Vagina (tissue), 2 donors: ENCODE results near the gene ITGB4. TPM values are rescaled to one million over a fixed set of nuclear protein-coding genes. Genes with fewer than 3 reads are reported as not detected.

Experiments used
- DNase-seq, 2 donors: peaks; one replicate each; pipeline ENCODE4 v3.0.0-alpha.2; 2017; ENCODE audit errors: extremely low spot score in 2 of 2
- H3K27ac ChIP-seq: fragments of 200-600 bp; sonication (generic); one replicate; pipeline ENCODE4 v1.5.1; 2019
- H3K27me3 ChIP-seq: fragments of 200-600 bp; sonication (generic); one replicate; pipeline ENCODE4 v1.5.1; 2019
- H3K36me3 ChIP-seq, 2 donors: fragments of 200-600 bp; sonication (generic); one replicate each; pipeline ENCODE4 v1.5.1; 2017 to 2019
- H3K4me1 ChIP-seq: fragments of 200-600 bp; sonication (generic); one replicate; pipeline ENCODE4 v1.5.1; 2019
- H3K4me3 ChIP-seq, 2 donors: fragments of 200-600 bp; sonication (generic); 1 replicate in 1 of 2; 2 replicates in 1 of 2; pipeline ENCODE4 v1.5.1; 2016 to 2019
- H3K9me3 ChIP-seq: fragments of 200-600 bp; sonication (generic); one replicate; pipeline ENCODE4 v1.5.1; 2019
- POLR2A ChIP-seq, 2 donors: fragments of 450-650 bp; IDR thresholded peaks; one replicate each; pipeline ENCODE4 v1.6.1; 2017; ENCODE audit warnings: antibody characterized with exemption in 2 of 2, mild to moderate bottlenecking in 2 of 2, moderate library complexity in 2 of 2
- POLR2AphosphoS5 ChIP-seq, 2 donors: sonication (generic); formaldehyde crosslinking; IDR thresholded peaks; one replicate each; pipeline ENCODE4 v1.9.0; 2017; ENCODE audit warnings: antibody characterized with exemption in 2 of 2, mild to moderate bottlenecking in 2 of 2, low read depth in 1 of 2; ENCODE audit not compliant: insufficient read depth in 1 of 2
- intact Hi-C: fragments of 100-400 bp; cut with DNase I; formaldehyde crosslinking; loops from one replicate; pipeline ENCODE4 v1.15.1; 2023
- total RNA-seq: library from RNA; depleted of rRNA; stranded (reverse); fragments of >200 nt; gene quantifications from one replicate; pipeline ENCODE4 v1.2.3, GENCODE V29; 2016
- TF ChIP-seq, protein P1 (sequence below), 3 experiments: fragments of 450-650 bp in 2 of 3; fragments of 200-600 bp in 1 of 3; sonication (generic) in 1 of 3; IDR thresholded peaks; one replicate each; pipeline ENCODE4 v1.5.1; 2017 to 2019; ENCODE audit warnings: antibody characterized with exemption in 3 of 3, mild to moderate bottlenecking in 2 of 3, moderate library complexity in 2 of 3

Gene ITGB4
- total RNA-seq, 1 donor from 2014 or later = 169 TPM

DNA sequence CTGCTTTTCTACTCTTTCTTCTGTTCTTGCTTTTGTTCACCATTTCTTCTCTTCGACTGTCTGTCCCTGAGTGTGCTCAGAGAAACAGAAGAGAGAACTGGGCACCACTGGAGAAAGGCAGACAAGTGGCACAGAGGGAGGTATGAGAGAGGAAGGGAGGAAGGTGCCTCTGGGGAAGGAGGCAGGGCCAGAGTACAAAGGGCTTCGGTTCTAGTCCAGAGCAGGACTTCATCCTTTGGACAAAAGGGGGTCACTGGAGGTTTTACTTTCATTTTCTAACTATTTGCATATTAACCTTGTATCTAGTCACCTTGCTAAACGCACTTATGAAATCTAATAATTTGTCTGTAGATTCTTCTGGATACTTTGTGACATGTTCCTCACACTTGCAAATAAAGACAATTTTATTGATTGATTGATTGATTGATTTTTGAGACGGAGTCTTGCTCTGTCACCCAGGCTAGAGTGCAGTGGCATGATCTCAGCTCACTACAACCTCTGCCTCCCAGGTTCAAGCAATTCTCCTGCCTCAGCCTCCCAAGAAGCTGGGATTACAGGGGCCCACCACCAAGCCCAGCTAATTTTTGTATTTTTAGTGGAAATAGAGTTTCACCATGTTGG, 13.5 kb downstream of the ITGB4 start:
- Histone ChIP-seq H3K4me3 (no peak overlapping the region), H3K27ac (no peak overlapping the region), H3K9me3 (no peaks in the 10 kb centered on the region), H3K4me1 (no peaks in the 10 kb centered on the region), H3K36me3 (peaks cover 0 to 24% of the 10 kb centered on the region in 2 donors), H3K27me3 (no peaks in the 10 kb centered on the region)
- TF ChIP-seq POLR2A (IDR thresholded peaks at IDR 0.05) (no peak), POLR2AphosphoS5 (IDR thresholded peaks at IDR 0.05; ENCODE audit: insufficient read depth in 1 of 2, low read depth in 1 of 2) (no peak)
- TF ChIP-seq, protein P1, sequence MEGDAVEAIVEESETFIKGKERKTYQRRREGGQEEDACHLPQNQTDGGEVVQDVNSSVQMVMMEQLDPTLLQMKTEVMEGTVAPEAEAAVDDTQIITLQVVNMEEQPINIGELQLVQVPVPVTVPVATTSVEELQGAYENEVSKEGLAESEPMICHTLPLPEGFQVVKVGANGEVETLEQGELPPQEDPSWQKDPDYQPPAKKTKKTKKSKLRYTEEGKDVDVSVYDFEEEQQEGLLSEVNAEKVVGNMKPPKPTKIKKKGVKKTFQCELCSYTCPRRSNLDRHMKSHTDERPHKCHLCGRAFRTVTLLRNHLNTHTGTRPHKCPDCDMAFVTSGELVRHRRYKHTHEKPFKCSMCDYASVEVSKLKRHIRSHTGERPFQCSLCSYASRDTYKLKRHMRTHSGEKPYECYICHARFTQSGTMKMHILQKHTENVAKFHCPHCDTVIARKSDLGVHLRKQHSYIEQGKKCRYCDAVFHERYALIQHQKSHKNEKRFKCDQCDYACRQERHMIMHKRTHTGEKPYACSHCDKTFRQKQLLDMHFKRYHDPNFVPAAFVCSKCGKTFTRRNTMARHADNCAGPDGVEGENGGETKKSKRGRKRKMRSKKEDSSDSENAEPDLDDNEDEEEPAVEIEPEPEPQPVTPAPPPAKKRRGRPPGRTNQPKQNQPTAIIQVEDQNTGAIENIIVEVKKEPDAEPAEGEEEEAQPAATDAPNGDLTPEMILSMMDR (IDR thresholded peaks at IDR 0.05) = no peak
- intact Hi-C loops = no loop called here
- no peak for DNase-seq

DNA sequence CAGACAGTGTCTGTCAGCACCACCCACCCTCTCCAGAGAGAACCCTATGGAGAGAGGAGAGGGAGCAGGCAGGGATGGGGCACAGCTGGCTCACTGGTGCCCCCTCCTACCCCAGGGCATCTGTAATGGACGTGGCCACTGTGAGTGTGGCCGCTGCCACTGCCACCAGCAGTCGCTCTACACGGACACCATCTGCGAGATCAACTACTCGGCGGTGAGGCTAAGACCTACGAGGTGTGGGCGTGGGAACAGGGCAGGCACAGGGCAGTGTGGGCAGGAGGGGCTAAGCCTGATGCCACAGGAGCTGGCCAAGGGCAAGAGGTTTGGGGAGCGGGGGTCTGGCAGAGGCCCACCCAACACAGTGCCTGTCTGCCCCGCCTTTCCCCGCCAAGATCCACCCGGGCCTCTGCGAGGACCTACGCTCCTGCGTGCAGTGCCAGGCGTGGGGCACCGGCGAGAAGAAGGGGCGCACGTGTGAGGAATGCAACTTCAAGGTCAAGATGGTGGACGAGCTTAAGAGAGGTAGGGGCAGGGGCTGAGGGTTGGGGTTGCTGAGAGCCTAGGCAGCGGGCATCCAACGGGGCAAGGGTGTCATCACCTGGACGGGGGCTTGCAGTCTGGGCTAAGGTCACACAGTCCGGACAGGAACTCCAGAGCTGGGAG, 15.0 kb downstream of the ITGB4 start:
- no peaks in the 10 kb centered on the region for H3K9me3 ChIP-seq
- H3K27ac ChIP-seq = no peak overlapping the region
- H3K36me3 ChIP-seq = peaks cover 0 to 28% of the 10 kb centered on the region in 2 donors
- H3K4me1 ChIP-seq = no peaks in the 10 kb centered on the region
- DNase-seq = no peak
- no peaks in the 10 kb centered on the region for H3K27me3 ChIP-seq
- no peak overlapping the region for H3K4me3 ChIP-seq
- intact Hi-C loops = no loop called here
- TF ChIP-seq, protein P1 (IDR thresholded peaks at IDR 0.05) = no peak
- TF ChIP-seq POLR2AphosphoS5 (IDR thresholded peaks at IDR 0.05; ENCODE audit: insufficient read depth in 1 of 2, low read depth in 1 of 2) (no peak), POLR2A (IDR thresholded peaks at IDR 0.05) (no peak)

DNA sequence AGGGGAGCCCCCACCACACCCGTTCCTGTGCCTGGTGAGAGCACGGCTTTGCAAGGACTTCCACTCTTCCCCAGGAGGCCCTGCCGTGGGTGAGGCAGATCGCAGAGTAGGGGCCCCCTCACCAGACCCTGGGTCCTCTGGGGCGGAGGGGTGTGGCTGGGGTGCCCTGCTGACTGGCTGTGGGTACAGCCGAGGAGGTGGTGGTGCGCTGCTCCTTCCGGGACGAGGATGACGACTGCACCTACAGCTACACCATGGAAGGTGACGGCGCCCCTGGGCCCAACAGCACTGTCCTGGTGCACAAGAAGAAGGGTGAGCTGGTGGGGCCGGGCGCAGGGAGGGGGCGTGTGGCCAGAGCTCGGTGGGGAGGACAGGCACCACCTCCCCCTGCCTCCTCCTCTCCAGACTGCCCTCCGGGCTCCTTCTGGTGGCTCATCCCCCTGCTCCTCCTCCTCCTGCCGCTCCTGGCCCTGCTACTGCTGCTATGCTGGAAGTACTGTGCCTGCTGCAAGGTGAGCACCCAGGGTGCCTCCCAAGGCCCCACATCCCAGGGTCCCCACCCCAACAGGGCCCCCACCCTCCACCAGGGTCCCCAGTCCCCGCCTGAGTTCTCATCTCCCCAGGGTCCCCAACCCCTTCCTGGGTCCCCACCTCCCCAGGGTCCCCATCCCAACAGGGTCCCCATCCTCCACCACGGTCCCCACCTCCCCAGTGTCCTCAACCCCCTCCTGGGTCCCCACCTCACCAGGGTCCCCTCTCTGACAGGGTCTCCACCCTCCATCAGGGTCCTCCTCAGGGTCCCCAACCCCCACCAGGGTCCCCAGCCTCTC, 16.1 kb downstream of the ITGB4 start:
- Histone ChIP-seq H3K4me1 (no peaks in the 10 kb centered on the region), H3K27ac (no peak overlapping the region), H3K27me3 (no peaks in the 10 kb centered on the region), H3K9me3 (no peaks in the 10 kb centered on the region), H3K4me3 (no peak overlapping the region), H3K36me3 (peaks cover 0 to 18% of the 10 kb centered on the region in 2 donors)
- intact Hi-C loops = no loop called here
- DNase-seq = no peak
- TF ChIP-seq POLR2AphosphoS5 (IDR thresholded peaks at IDR 0.05; ENCODE audit: insufficient read depth in 1 of 2, low read depth in 1 of 2) = no peak
- TF ChIP-seq, protein P1 (IDR thresholded peaks at IDR 0.05) = no peak
- no peak for TF ChIP-seq POLR2A (IDR thresholded peaks at IDR 0.05)

DNA sequence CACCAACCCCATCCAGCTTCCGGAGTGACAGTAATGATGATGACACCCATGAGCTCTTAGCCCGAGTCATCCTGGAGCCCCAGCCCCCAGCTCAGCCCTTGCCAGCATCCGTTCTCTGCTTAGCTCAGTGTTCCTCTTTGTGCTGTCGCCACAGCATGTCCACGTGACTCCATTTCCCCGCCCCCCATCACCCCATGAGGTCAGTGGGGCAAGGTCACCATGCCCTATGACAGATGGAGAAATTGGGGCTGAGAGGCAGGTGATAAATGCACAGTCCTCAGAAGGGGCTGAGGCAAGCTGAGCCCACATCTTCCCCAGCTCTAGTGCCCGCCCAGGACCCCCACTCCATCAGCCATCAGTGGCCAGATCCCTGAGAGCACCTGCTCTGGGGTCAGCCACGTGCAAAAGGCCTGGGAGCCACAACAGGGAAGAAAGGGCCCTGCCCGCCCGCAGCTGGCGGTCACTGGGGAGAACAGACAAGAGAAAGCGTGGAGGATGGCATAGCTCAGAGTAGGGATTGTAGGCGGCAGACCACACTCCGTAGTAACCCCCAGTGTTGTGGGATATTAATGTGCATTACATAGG, 17.1 kb downstream of the ITGB4 start:
- H3K27me3 ChIP-seq = no peaks in the 10 kb centered on the region
- no peaks in the 10 kb centered on the region for H3K4me1 ChIP-seq
- TF ChIP-seq POLR2A (IDR thresholded peaks at IDR 0.05) (no peak), POLR2AphosphoS5 (IDR thresholded peaks at IDR 0.05; ENCODE audit: insufficient read depth in 1 of 2, low read depth in 1 of 2) (no peak)
- TF ChIP-seq, protein P1 (IDR thresholded peaks at IDR 0.05) = no peak
- H3K36me3 ChIP-seq = peaks cover 0 to 18% of the 10 kb centered on the region in 2 donors
- H3K9me3 ChIP-seq = no peaks in the 10 kb centered on the region
- DNase-seq = no peak
- no peak overlapping the region for H3K27ac ChIP-seq
- H3K4me3 ChIP-seq = no peak overlapping the region
- intact Hi-C loops = no loop called here
